Activated CD4-positive, alpha-beta T cell treated with anti-CD3 and anti-CD28 coated beads for 36 hours (primary cell): ENCODE results near the gene PP2D1. TPM values are rescaled to one million over a fixed set of nuclear protein-coding genes. Genes with fewer than 3 reads are reported as not detected.
"Not testable (repeated sequence)": the region's sequence is repeated elsewhere in the genome, so short reads cannot be mapped to it uniquely, and the experiment has no call there.

Experiments used
- ATAC-seq: fragments of 200-7000 bp; cut with Tn5 transposase; one replicate; pipeline ENCODE4 v1.10.0; 2021; ENCODE audit warnings: mild to moderate bottlenecking, moderate library complexity
- CTCF ChIA-PET: fragments of 350-600 bp; sonication (Branson Sonifier 250); formaldehyde crosslinking; loops from one replicate; lab custom pipeline; 2021; ENCODE audit warnings: antibody characterized with exemption; lab: Charles Lee
- POLR2A ChIA-PET: fragments of 350-600 bp; sonication (Branson Sonifier 250); formaldehyde crosslinking; loops from one replicate; lab custom pipeline; 2021; ENCODE audit warnings: antibody characterized with exemption, inconsistent platforms; lab: Charles Lee
- DNase-seq: peaks from one replicate; pipeline ENCODE4 v3.0.0-alpha.2; 2020
- H3K27ac Mint-ChIP-seq: one replicate; pipeline ENCODE4 v1.8.0; 2021; ENCODE audit warnings: mixed read lengths
- H3K27me3 Mint-ChIP-seq: one replicate; pipeline ENCODE4 v1.8.0; 2021; ENCODE audit warnings: mixed read lengths
- H3K36me3 Mint-ChIP-seq: one replicate; pipeline ENCODE4 v1.8.0; 2021; ENCODE audit warnings: low read depth, mixed read lengths
- H3K4me1 Mint-ChIP-seq: one replicate; pipeline ENCODE4 v1.8.0; 2021; ENCODE audit warnings: mixed read lengths
- H3K4me3 Mint-ChIP-seq: one replicate; pipeline ENCODE4 v1.8.0; 2021; ENCODE audit warnings: mild to moderate bottlenecking, moderate library complexity, mixed read lengths
- H3K9me3 Mint-ChIP-seq: one replicate; pipeline ENCODE4 v1.8.0; 2021; ENCODE audit warnings: low read depth, mixed read lengths
- intact Hi-C, 2 experiments: fragments of 100-400 bp; cut with DNase I in 1 of 2; cut with micrococcal nuclease in 1 of 2; formaldehyde crosslinking; loops; one replicate each; pipeline versions ENCODE4 v1.14.2 to v1.15.1; 2022 to 2024; cut with DNase I, micrococcal nuclease
- total RNA-seq, 2 experiments: library from RNA; stranded (reverse); gene quantifications; one replicate each; pipeline ENCODE4 v1.2.3, GENCODE V29; 2021

Gene PP2D1
- total RNA-seq, 2 experiments from 2014 or later: not detected

GRCh38 chr3:20040548-20041196, 28.6 kb upstream of the PP2D1 start:
- Mint-ChIP-seq H3K4me3 (peak overlapping the region; percentile 95), H3K9me3 (no peaks in the 10 kb centered on the region), H3K27me3 (no peaks in the 10 kb centered on the region), H3K27ac (peak overlapping the region; percentile 93), H3K36me3 (no peaks in the 10 kb centered on the region), H3K4me1 (peaks cover 51% of the 10 kb centered on the region)
- intact Hi-C loops: loop anchor here (1.0 to 5.0 kb wide), 5 partner anchors 14 to 1598 kb away; partner anchors contain the start of genes RAB5A (in 2 of the 2) and SGO1 (in 1 of the 2)
- DNase-seq (peak; percentile 83), ATAC-seq (peak; percentile 31)
- ChIA-PET CTCF (interaction anchor here (0.6 to 2.9 kb wide), 11 partner anchors 12 to 161 kb away, joined by 3 to 24 read pairs (median 4); partner anchors contain the start of gene SGO1), POLR2A (interaction anchor here (0.9 to 2.6 kb wide), 5 partner anchors 13 to 143 kb away, joined by 3 to 19 read pairs (median 6); partner anchors contain the start of gene RAB5A)

- ChIA-PET POLR2A (interaction anchor here (1.3 to 2.6 kb wide), 3 partner anchors 14 to 143 kb away, joined by 3 to 19 read pairs (median 6); no protein-coding TSS in a partner anchor), CTCF (interaction anchor here (0.6 to 2.9 kb wide), 6 partner anchors 13 to 146 kb away, joined by 3 to 24 read pairs (median 4); partner anchors contain the start of gene SGO1)
- peak within 1 kb of the TSS; percentile 95 for H3K4me3 Mint-ChIP-seq
- H3K4me1 Mint-ChIP-seq: peaks cover 50% of the 10 kb centered on the region
- H3K9me3 Mint-ChIP-seq: no peaks in the 10 kb centered on the region
- intact Hi-C loops: loop anchor here (1.0 to 10.0 kb wide), 6 partner anchors 14 to 1598 kb away; partner anchors contain the start of genes SGO1 (in 2 of the 2) and RAB5A (in 1 of the 2)
- ATAC-seq: peak; percentile 68
- H3K27ac Mint-ChIP-seq: peak within 1 kb of the TSS; percentile 93
- DNase-seq: peak; percentile 91
- H3K36me3 Mint-ChIP-seq: no peaks in the 10 kb centered on the region
- H3K27me3 Mint-ChIP-seq: no peaks in the 10 kb centered on the region
Observed at GRCh38 chr3:20039765-20040547, 27.9 kb upstream of the PP2D1 start, which contains the start of gene KAT2B. TSS of gene KAT2B (plus strand) at chr3:20040446. CDS start at chr3:20040478, 32 bp downstream.

- Mint-ChIP-seq H3K4me1 (peaks cover 46% of the 10 kb centered on the region), H3K27me3 (no peaks in the 10 kb centered on the region), H3K4me3 (peak overlapping the region; percentile 77), H3K27ac (peak overlapping the region; percentile 87), H3K36me3 (no peaks in the 10 kb centered on the region), H3K9me3 (no peaks in the 10 kb centered on the region)
- intact Hi-C loops: loop anchor here (1.0 to 10.0 kb wide), 3 partner anchors 147 to 155 kb away; partner anchors contain the start of gene SGO1 (in 1 of the 2)
- ATAC-seq (no peak), DNase-seq (no peak)
- POLR2A ChIA-PET: interaction anchor here (1.3 kb wide), 1 partner anchor 147 kb away, joined by 3 read pairs; the partner anchor contains the start of gene SGO1
- CTCF ChIA-PET: no interaction called here
Observed at GRCh38 chr3:20039466-20039764, 27.4 kb upstream of the PP2D1 start.

GRCh38 chr3:20038699-20039465, 26.8 kb upstream of the PP2D1 start:
- intact Hi-C loops: loop anchor here (1.0 to 10.0 kb wide), 3 partner anchors 147 to 154 kb away; partner anchors contain the start of gene SGO1 (in 1 of the 2)
- DNase-seq (no peak), ATAC-seq (no peak)
- Mint-ChIP-seq H3K4me3 (peak overlapping the region; percentile 77), H3K27me3 (no peaks in the 10 kb centered on the region), H3K9me3 (no peaks in the 10 kb centered on the region), H3K27ac (peak overlapping the region; percentile 87), H3K36me3 (no peaks in the 10 kb centered on the region), H3K4me1 (peaks cover 41% of the 10 kb centered on the region)
- POLR2A ChIA-PET: interaction anchor here (1.3 kb wide), 1 partner anchor 147 kb away, joined by 3 read pairs; the partner anchor contains the start of gene SGO1
- CTCF ChIA-PET: interaction anchor here (0.9 kb wide), 1 partner anchor 20 kb away, joined by 3 read pairs; no protein-coding TSS in a partner anchor

- Mint-ChIP-seq H3K4me1 (peaks cover 26% of the 10 kb centered on the region), H3K27me3 (no peaks in the 10 kb centered on the region), H3K9me3 (no peaks in the 10 kb centered on the region), H3K27ac (peak overlapping the region; percentile 87), H3K36me3 (no peaks in the 10 kb centered on the region), H3K4me3 (no peak overlapping the region)
- ChIA-PET POLR2A (no interaction called here), CTCF (no interaction called here)
- intact Hi-C loops: loop anchor here in 1 of 2 experiments (10.0 kb wide), 1 partner anchor 153 kb away; no protein-coding TSS in a partner anchor
- DNase-seq: no peak
- no peak for ATAC-seq
Observed at GRCh38 chr3:20037255-20037996, 25.4 kb upstream of the PP2D1 start.

- CTCF ChIA-PET: no interaction called here
- H3K36me3 Mint-ChIP-seq: no peaks in the 10 kb centered on the region
- intact Hi-C loops: loop anchor here in 1 of 2 experiments (10.0 kb wide), 1 partner anchor 150 kb away; no protein-coding TSS in a partner anchor
- DNase-seq (no peak), ATAC-seq (no peak)
- H3K27me3 Mint-ChIP-seq: no peaks in the 10 kb centered on the region
- no peaks in the 10 kb centered on the region for H3K9me3 Mint-ChIP-seq
- POLR2A ChIA-PET: no interaction called here
- no peak overlapping the region for H3K27ac Mint-ChIP-seq
- H3K4me1 Mint-ChIP-seq: peaks cover 17% of the 10 kb centered on the region
- H3K4me3 Mint-ChIP-seq: no peak overlapping the region
Observed at GRCh38 chr3:20035019-20035418, 23.0 kb upstream of the PP2D1 start.

GRCh38 chr3:20031939-20032338, 19.9 kb upstream of the PP2D1 start:
- intact Hi-C loops: loop anchor here in 1 of 2 experiments (10.0 kb wide), 1 partner anchor 147 kb away; no protein-coding TSS in a partner anchor
- DNase-seq, ATAC-seq, H3K9me3 Mint-ChIP-seq, H3K4me1 Mint-ChIP-seq, POLR2A ChIA-PET, H3K27ac Mint-ChIP-seq, H3K36me3 Mint-ChIP-seq, CTCF ChIA-PET, H3K27me3 Mint-ChIP-seq, H3K4me3 Mint-ChIP-seq: not testable (repeated sequence)

- intact Hi-C loops: no loop called here
- DNase-seq (no peak), ATAC-seq (no peak)
- CTCF ChIA-PET: interaction anchor here (1.3 kb wide), 1 partner anchor 114 kb away, joined by 3 read pairs; no protein-coding TSS in a partner anchor
- Mint-ChIP-seq H3K27me3 (no peaks in the 10 kb centered on the region), H3K4me1 (no peaks in the 10 kb centered on the region), H3K4me3 (no peak overlapping the region), H3K36me3 (no peaks in the 10 kb centered on the region), H3K27ac (no peak overlapping the region), H3K9me3 (no peaks in the 10 kb centered on the region)
- POLR2A ChIA-PET: no interaction called here
Observed at GRCh38 chr3:20028905-20029331, 16.9 kb upstream of the PP2D1 start.

- DNase-seq (no peak), ATAC-seq (no peak)
- Mint-ChIP-seq H3K4me1 (no peaks in the 10 kb centered on the region), H3K27ac (no peak overlapping the region), H3K4me3 (no peak overlapping the region), H3K36me3 (no peaks in the 10 kb centered on the region), H3K27me3 (no peaks in the 10 kb centered on the region), H3K9me3 (no peaks in the 10 kb centered on the region)
- POLR2A ChIA-PET: no interaction called here
- intact Hi-C loops: no loop called here
- CTCF ChIA-PET: interaction anchor here (0.6 kb wide), 1 partner anchor 391 kb away, joined by 3 read pairs; no protein-coding TSS in a partner anchor
Observed at GRCh38 chr3:20027136-20027535, 15.1 kb upstream of the PP2D1 start.
